ENCODE results near the gene KRTAP12-1.

DNA sequence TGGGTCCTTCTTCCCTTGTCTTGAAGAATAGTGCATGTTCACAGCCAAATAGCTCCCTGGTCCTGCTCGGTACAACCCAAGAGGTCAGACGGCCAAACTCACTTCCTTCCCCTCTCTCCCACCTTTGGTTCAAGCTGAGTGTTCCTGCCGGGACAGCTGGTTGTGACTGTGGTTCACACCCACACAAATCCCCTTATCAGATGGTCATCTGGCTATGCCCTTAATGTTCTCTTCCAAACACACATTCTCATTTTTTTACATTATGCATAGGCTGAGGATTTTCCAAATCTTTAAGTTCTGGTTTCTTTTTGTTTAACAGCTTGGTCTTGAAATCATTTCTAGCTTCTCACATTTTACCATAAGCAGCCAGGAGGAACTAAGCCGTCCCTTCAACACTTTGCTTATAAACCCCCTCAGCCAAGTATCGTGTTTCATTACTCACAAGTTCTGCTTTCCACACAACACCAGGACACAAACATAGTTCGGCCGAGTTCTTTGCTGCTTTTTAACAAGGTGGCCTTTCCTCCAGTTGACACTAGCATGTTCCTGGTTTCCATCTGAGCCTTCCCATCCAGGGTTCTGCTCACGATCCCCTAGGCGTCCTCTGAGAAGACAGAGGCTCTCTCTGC is 49.1 kb upstream of the KRTAP12-1 start:
- TF ChIP-seq, protein P1, sequence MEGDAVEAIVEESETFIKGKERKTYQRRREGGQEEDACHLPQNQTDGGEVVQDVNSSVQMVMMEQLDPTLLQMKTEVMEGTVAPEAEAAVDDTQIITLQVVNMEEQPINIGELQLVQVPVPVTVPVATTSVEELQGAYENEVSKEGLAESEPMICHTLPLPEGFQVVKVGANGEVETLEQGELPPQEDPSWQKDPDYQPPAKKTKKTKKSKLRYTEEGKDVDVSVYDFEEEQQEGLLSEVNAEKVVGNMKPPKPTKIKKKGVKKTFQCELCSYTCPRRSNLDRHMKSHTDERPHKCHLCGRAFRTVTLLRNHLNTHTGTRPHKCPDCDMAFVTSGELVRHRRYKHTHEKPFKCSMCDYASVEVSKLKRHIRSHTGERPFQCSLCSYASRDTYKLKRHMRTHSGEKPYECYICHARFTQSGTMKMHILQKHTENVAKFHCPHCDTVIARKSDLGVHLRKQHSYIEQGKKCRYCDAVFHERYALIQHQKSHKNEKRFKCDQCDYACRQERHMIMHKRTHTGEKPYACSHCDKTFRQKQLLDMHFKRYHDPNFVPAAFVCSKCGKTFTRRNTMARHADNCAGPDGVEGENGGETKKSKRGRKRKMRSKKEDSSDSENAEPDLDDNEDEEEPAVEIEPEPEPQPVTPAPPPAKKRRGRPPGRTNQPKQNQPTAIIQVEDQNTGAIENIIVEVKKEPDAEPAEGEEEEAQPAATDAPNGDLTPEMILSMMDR (IDR thresholded peaks at IDR 0.05) = no peak
- no peak for TF ChIP-seq POLR2A (IDR thresholded peaks at IDR 0.05)

Measured in body of pancreas (tissue), 4 donors.